Neural cell (in vitro differentiated cells): Measurements from ENCODE around the gene ETNK2. TPM values are rescaled to one million over a fixed set of nuclear protein-coding genes. Genes with fewer than 3 reads are reported as not detected.

Source experiments
- H2AFZ ChIP-seq: fragments of 200-600, 300-800 bp; sonication (generic), shearing (Covaris generic); 2 replicates; pipeline ENCODE4 v1.6.0; 2014; ENCODE audit warnings: low read depth, mild to moderate bottlenecking, antibody characterized with exemption, low read length, moderate library complexity
- H3F3A ChIP-seq: fragments of 200-600 bp; shearing (Covaris generic); 2 replicates; pipeline ENCODE4 v1.6.1; 2016; ENCODE audit warnings: mild to moderate bottlenecking, moderate library complexity, mixed read lengths, antibody characterized with exemption, low read length; ENCODE audit not compliant: insufficient read depth, poor library complexity, severe bottlenecking
- H3K27ac ChIP-seq: fragments of 200-600, 300-800 bp; sonication (generic), shearing (Covaris generic); 2 replicates; pipeline ENCODE4 v1.5.1; 2014; ENCODE audit warnings: mild to moderate bottlenecking, low read length, moderate library complexity
- H3K27me3 ChIP-seq: fragments of 300-800, 200-600 bp; sonication (generic), shearing (Covaris generic); 2 replicates; pipeline ENCODE4 v1.6.0; 2014; ENCODE audit warnings: mild to moderate bottlenecking, low read depth, low read length, moderate library complexity; ENCODE audit not compliant: insufficient read depth
- H3K36me3 ChIP-seq: fragments of 300-800, 200-600 bp; sonication (generic), shearing (Covaris generic); 2 replicates; pipeline ENCODE4 v1.5.1; 2014; ENCODE audit warnings: mild to moderate bottlenecking, antibody characterized with exemption, low read length, moderate library complexity; ENCODE audit not compliant: insufficient read depth
- H3K4me2 ChIP-seq: fragments of 300-800, 200-600 bp; sonication (generic), shearing (Covaris generic); 2 replicates; pipeline ENCODE4 v1.6.0; 2014; ENCODE audit warnings: mild to moderate bottlenecking, low read length
- H3K4me3 ChIP-seq: fragments of 300-800, 200-600 bp; sonication (generic), shearing (Covaris generic); 2 replicates; pipeline ENCODE4 v1.5.1; 2014; ENCODE audit warnings: mild to moderate bottlenecking, low read length, moderate library complexity
- H3K79me2 ChIP-seq: fragments of 200-600 bp; shearing (Covaris generic); replicated peaks from 2 replicates; pipeline ENCODE4 v1.6.0; 2014; ENCODE audit warnings: mild to moderate bottlenecking, low read length, moderate library complexity; ENCODE audit not compliant: insufficient read depth
- H3K9ac ChIP-seq: fragments of 300-800, 200-600 bp; sonication (generic), shearing (Covaris generic); 2 replicates; pipeline ENCODE4 v1.6.1; 2016; ENCODE audit warnings: mild to moderate bottlenecking, low read length, mixed read lengths
- H3K9me2 ChIP-seq: fragments of 200-600 bp; shearing (Covaris generic); 2 replicates; pipeline ENCODE4 v1.6.1; 2016; ENCODE audit warnings: mild to moderate bottlenecking, low read length, mixed read lengths; ENCODE audit not compliant: insufficient read depth
- H3K9me3 ChIP-seq: fragments of 200-600, 300-800 bp; sonication (generic), shearing (Covaris generic); 2 replicates; pipeline ENCODE4 v1.6.1; 2016; ENCODE audit warnings: mild to moderate bottlenecking, mixed run types, low read length, moderate library complexity, mixed read lengths
- H4K20me1 ChIP-seq: fragments of 200-600 bp; shearing (Covaris generic); 2 replicates; pipeline ENCODE4 v1.6.1; 2016; ENCODE audit warnings: mild to moderate bottlenecking, mixed run types; ENCODE audit not compliant: insufficient read depth
- EP300 ChIP-seq: fragments of 450-650 bp; conservative IDR thresholded peaks from 2 replicates; pipeline ENCODE4 v1.6.1; 2014; ENCODE audit warnings: antibody characterized with exemption, mild to moderate bottlenecking, moderate library complexity; ENCODE audit not compliant: poor library complexity, severe bottlenecking
- EZH2 ChIP-seq: fragments of 200-600, 300-800 bp; shearing (Covaris generic), sonication (generic); IDR thresholded peaks from 2 replicates; pipeline ENCODE4 v1.6.1; 2014; ENCODE audit warnings: antibody characterized with exemption, low read length, borderline replicate concordance, mild to moderate bottlenecking; ENCODE audit not compliant: insufficient read depth, poor library complexity, severe bottlenecking
- MXI1 ChIP-seq: fragments of 450-650 bp; conservative IDR thresholded peaks from 2 replicates; pipeline ENCODE4 v1.6.1; 2014; ENCODE audit warnings: antibody characterized with exemption, mild to moderate bottlenecking; ENCODE audit not compliant: poor library complexity, severe bottlenecking
- POLR2AphosphoS5 ChIP-seq: IDR thresholded peaks from 2 replicates; pipeline ENCODE4 v1.6.1; 2012
- RAD21 ChIP-seq: fragments of 450-650 bp; conservative IDR thresholded peaks from 2 replicates; pipeline ENCODE4 v1.6.1; 2014; ENCODE audit warnings: antibody characterized with exemption, mild to moderate bottlenecking, moderate library complexity
- SMC3 ChIP-seq: fragments of 450-650 bp; conservative IDR thresholded peaks from 2 replicates; pipeline ENCODE4 v1.6.1; 2014; ENCODE audit warnings: antibody characterized with exemption, mild to moderate bottlenecking, moderate library complexity; ENCODE audit not compliant: poor library complexity
- TAF1 ChIP-seq: IDR thresholded peaks from 2 replicates; pipeline ENCODE4 v1.6.1; 2012; ENCODE audit warnings: low read depth
- polyA plus RNA-seq: library from polyadenylated mRNA; depleted of rRNA; stranded (reverse); fragments of >200 nt; gene quantifications from 2 replicates; pipeline ENCODE4 v1.2.3, GENCODE V29; 2014
- TF ChIP-seq, protein P1 (sequence below): fragments of 450-650 bp; IDR thresholded peaks from 2 replicates; pipeline ENCODE4 v1.5.1; 2014; ENCODE audit warnings: antibody characterized with exemption, mild to moderate bottlenecking, moderate library complexity; ENCODE audit not compliant: poor library complexity, severe bottlenecking
- TF ChIP-seq, protein P2 (sequence below): IDR thresholded peaks from 2 replicates; pipeline ENCODE4 v1.6.1; 2012; ENCODE audit warnings: borderline replicate concordance

Gene ETNK2
- polyA plus RNA-seq, 1 donor from 2014 or later: 26.7 TPM

DNA sequence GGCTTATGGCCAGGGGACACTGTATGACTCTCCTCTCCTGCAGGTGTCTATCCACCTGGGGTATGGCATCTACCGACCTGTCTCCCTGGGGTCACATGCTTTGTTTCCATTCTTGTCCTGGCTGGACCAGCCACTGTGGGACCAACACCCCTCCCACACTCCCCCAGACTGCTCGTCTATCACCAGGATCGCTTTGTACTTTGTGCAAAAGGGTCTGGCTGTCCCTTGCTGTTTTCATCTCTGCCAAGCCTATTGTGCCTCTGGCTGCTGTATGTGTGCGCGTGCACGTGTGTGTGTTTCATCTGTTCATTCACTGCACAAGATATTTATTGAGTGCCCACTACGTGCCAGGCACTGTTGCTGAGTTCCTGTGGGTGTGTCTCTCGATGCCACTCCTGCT, 25.5 kb downstream of the ETNK2 start:
- Histone ChIP-seq H3K27me3 (no peaks in the 10 kb centered on the region), H2AFZ (no peak overlapping the region), H3K79me2 (no peaks in the 10 kb centered on the region), H4K20me1 (no peaks in the 10 kb centered on the region), H3K9me2 (no peaks in the 10 kb centered on the region), H3K9me3 (no peaks in the 10 kb centered on the region), H3K36me3 (no peaks in the 10 kb centered on the region), H3K4me3 (no peak overlapping the region), H3F3A (no peaks in the 10 kb centered on the region), H3K9ac (no peak overlapping the region), H3K27ac (no peak overlapping the region), H3K4me2 (no peak overlapping the region)
- no peak for TF ChIP-seq TAF1
- TF ChIP-seq EZH2: no peak
- no peak for TF ChIP-seq SMC3
- TF ChIP-seq, protein P1, sequence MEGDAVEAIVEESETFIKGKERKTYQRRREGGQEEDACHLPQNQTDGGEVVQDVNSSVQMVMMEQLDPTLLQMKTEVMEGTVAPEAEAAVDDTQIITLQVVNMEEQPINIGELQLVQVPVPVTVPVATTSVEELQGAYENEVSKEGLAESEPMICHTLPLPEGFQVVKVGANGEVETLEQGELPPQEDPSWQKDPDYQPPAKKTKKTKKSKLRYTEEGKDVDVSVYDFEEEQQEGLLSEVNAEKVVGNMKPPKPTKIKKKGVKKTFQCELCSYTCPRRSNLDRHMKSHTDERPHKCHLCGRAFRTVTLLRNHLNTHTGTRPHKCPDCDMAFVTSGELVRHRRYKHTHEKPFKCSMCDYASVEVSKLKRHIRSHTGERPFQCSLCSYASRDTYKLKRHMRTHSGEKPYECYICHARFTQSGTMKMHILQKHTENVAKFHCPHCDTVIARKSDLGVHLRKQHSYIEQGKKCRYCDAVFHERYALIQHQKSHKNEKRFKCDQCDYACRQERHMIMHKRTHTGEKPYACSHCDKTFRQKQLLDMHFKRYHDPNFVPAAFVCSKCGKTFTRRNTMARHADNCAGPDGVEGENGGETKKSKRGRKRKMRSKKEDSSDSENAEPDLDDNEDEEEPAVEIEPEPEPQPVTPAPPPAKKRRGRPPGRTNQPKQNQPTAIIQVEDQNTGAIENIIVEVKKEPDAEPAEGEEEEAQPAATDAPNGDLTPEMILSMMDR: no peak

DNA sequence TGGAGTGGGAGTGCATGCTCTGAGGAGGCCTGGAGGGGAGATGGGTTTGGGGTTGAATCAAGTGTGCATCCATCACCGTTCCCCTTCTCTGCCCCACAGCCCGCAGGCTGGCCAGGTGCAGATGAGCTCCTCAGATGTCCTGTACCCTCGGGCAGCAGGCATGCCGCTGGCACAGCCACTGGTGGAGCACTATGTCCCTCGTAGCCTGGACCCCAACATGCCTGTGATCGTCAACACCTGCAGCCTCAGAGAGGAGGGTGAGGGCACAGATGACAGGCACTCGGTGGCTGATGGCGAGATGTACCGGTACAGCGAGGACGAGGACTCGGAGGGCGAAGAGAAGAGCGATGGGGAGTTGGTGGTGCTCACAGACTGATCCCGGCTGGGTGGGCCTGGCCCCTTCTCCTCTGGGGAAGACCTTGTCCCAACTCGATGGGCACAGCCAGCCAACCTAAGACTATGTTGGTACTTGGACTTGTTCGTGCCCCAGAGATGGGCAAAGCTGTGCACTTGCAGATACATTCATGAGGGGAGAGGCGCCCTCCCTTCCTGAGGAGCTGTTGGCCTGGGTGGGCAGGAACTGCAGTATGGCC, 26.0 kb downstream of the ETNK2 start:
- no peaks in the 10 kb centered on the region for H3K9me3 ChIP-seq
- no peaks in the 10 kb centered on the region for H3F3A ChIP-seq
- H3K27ac ChIP-seq: no peak overlapping the region
- no peak overlapping the region for H3K4me3 ChIP-seq
- no peaks in the 10 kb centered on the region for H3K36me3 ChIP-seq
- no peaks in the 10 kb centered on the region for H3K9me2 ChIP-seq
- H4K20me1 ChIP-seq: no peaks in the 10 kb centered on the region
- H3K4me2 ChIP-seq: no peak overlapping the region
- H3K9ac ChIP-seq: no peak overlapping the region
- H2AFZ ChIP-seq: no peak overlapping the region
- no peaks in the 10 kb centered on the region for H3K79me2 ChIP-seq
- no peak for TF ChIP-seq TAF1
- no peak for TF ChIP-seq EP300
- no peak for TF ChIP-seq SMC3
- no peak for TF ChIP-seq MXI1
- no peak for TF ChIP-seq POLR2AphosphoS5
- TF ChIP-seq, protein P1: no peak
- TF ChIP-seq RAD21: no peak
- TF ChIP-seq, protein P2, sequence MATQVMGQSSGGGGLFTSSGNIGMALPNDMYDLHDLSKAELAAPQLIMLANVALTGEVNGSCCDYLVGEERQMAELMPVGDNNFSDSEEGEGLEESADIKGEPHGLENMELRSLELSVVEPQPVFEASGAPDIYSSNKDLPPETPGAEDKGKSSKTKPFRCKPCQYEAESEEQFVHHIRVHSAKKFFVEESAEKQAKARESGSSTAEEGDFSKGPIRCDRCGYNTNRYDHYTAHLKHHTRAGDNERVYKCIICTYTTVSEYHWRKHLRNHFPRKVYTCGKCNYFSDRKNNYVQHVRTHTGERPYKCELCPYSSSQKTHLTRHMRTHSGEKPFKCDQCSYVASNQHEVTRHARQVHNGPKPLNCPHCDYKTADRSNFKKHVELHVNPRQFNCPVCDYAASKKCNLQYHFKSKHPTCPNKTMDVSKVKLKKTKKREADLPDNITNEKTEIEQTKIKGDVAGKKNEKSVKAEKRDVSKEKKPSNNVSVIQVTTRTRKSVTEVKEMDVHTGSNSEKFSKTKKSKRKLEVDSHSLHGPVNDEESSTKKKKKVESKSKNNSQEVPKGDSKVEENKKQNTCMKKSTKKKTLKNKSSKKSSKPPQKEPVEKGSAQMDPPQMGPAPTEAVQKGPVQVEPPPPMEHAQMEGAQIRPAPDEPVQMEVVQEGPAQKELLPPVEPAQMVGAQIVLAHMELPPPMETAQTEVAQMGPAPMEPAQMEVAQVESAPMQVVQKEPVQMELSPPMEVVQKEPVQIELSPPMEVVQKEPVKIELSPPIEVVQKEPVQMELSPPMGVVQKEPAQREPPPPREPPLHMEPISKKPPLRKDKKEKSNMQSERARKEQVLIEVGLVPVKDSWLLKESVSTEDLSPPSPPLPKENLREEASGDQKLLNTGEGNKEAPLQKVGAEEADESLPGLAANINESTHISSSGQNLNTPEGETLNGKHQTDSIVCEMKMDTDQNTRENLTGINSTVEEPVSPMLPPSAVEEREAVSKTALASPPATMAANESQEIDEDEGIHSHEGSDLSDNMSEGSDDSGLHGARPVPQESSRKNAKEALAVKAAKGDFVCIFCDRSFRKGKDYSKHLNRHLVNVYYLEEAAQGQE: no peak
- no peak for TF ChIP-seq EZH2
- no peaks in the 10 kb centered on the region for H3K27me3 ChIP-seq
